ENCODE data around the gene RAB24. TPM values are rescaled to one million over a fixed set of nuclear protein-coding genes. Genes with fewer than 3 reads are reported as not detected.

RAB24 gene
- total and polyA plus RNA-seq, 2 donors from 2014 or later = 25.0 to 77.6 TPM

GRCh38 chr5:177311723-177312648, 8.5 kb upstream of the RAB24 start, which contains the start of gene MXD3:
MXD3 (minus strand) TSS chr5:177311898; CDS start chr5:177311830, 68 bp downstream.
- Histone ChIP-seq H3K4me1 (ENCODE audit: control insufficient read depth in 2 of 3, insufficient read depth in 2 of 3, low read depth in 1 of 3, low read length in 3 of 3) (peaks cover 0 to 11% (median 0%) of the 10 kb centered on the region in 3 donors), H3K9ac (ENCODE audit: low read length in 3 of 3) (no peak within 1 kb of the TSS), H3K27me3 (ENCODE audit: control insufficient read depth, insufficient read depth, low read length) (no peaks in the 10 kb centered on the region), H3K4me3 (ENCODE audit: low read length in 3 of 3) (peak within 1 kb of the TSS; percentile 44 to 61 (median 50)), H3K27ac (ENCODE audit: low read depth in 2 of 2, low read length in 2 of 2) (peak within 1 kb of the TSS in 1 of 2 donors; percentile 32), H3K36me3 (ENCODE audit: control insufficient read depth in 2 of 3, insufficient read depth in 3 of 3, low read length in 3 of 3) (peaks cover 0 to 3% (median 0%) of the 10 kb centered on the region in 3 donors), H3K9me3 (ENCODE audit: control insufficient read depth in 2 of 3, insufficient read depth in 1 of 3, low read length in 3 of 3) (no peaks in the 10 kb centered on the region)
- intact Hi-C loops (cut with DNase I) = no loop called here
- FAIRE-seq (no peak), DNase-seq (peak; percentile 97 to 99 (median 99))
- no peak for TF ChIP-seq CTCF (IDR thresholded peaks at IDR 0.05; ENCODE audit: borderline replicate concordance, extremely low read depth, insufficient read depth)

GRCh38 chr5:177311392-177311722, 7.8 kb upstream of the RAB24 start:
- Histone ChIP-seq H3K4me3 (ENCODE audit: low read length in 3 of 3) (peak overlapping the region in 1 of 3 donors; percentile 61), H3K9ac (ENCODE audit: low read length in 3 of 3) (no peak overlapping the region), H3K4me1 (ENCODE audit: control insufficient read depth in 2 of 3, insufficient read depth in 2 of 3, low read depth in 1 of 3, low read length in 3 of 3) (peaks cover 0 to 11% (median 0%) of the 10 kb centered on the region in 3 donors), H3K9me3 (ENCODE audit: control insufficient read depth in 2 of 3, insufficient read depth in 1 of 3, low read length in 3 of 3) (no peaks in the 10 kb centered on the region), H3K36me3 (ENCODE audit: control insufficient read depth in 2 of 3, insufficient read depth in 3 of 3, low read length in 3 of 3) (peaks cover 0 to 6% (median 0%) of the 10 kb centered on the region in 3 donors), H3K27me3 (ENCODE audit: control insufficient read depth, insufficient read depth, low read length) (no peaks in the 10 kb centered on the region), H3K27ac (ENCODE audit: low read depth in 2 of 2, low read length in 2 of 2) (no peak overlapping the region)
- intact Hi-C loops (cut with DNase I) = no loop called here
- DNase-seq (peak in 2 of 5 donors; percentile 33 to 82), FAIRE-seq (no peak)
- no peak for TF ChIP-seq CTCF (IDR thresholded peaks at IDR 0.05; ENCODE audit: borderline replicate concordance, extremely low read depth, insufficient read depth)

DNA sequence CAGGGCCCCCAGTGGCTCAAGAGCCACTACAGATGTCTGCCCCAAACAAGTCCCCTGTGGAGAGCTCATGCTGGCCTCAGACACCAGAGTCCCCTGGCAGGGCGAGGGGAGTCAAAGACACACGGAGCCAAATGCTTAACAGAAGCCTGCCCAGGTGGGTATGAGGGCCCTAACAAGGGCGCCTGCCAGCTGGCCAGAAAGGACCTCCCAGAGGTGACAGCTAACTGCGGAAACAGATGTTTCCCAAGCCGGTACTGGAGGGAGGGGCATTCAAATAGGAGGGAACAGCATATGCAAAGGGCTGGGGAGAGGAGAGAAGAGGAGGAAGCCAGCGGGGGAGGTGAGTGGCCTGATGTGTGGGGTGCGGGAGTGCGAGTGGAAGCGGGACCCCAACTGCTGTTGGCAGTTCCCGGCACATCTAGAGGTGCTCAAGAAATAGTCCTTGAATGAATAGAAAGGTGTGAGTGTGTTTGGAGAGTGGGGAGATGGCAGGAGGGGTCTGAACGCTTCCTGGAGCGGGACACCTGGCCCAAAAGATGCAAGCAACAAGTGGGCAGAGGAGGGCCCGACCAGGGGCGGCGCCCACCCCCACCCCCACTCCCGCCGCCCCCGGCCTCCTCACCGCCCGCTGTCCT, 7.4 kb upstream of the RAB24 start:
- peak; percentile 22 to 69 (median 51) for DNase-seq
- FAIRE-seq = no peak
- H3K27ac ChIP-seq (ENCODE audit: low read depth in 2 of 2, low read length in 2 of 2) = no peak overlapping the region
- peaks cover 0 to 11% (median 0%) of the 10 kb centered on the region in 3 donors for H3K4me1 ChIP-seq (ENCODE audit: control insufficient read depth in 2 of 3, insufficient read depth in 2 of 3, low read depth in 1 of 3, low read length in 3 of 3)
- intact Hi-C loops (cut with DNase I) = no loop called here
- H3K9me3 ChIP-seq (ENCODE audit: control insufficient read depth in 2 of 3, insufficient read depth in 1 of 3, low read length in 3 of 3) = no peaks in the 10 kb centered on the region
- H3K27me3 ChIP-seq (ENCODE audit: control insufficient read depth, insufficient read depth, low read length) = no peaks in the 10 kb centered on the region
- H3K4me3 ChIP-seq (ENCODE audit: low read length in 3 of 3) = peak overlapping the region in 1 of 3 donors; percentile 44
- no peak overlapping the region for H3K9ac ChIP-seq (ENCODE audit: low read length in 3 of 3)
- peaks cover 0 to 9% (median 4%) of the 10 kb centered on the region in 3 donors for H3K36me3 ChIP-seq (ENCODE audit: control insufficient read depth in 2 of 3, insufficient read depth in 3 of 3, low read length in 3 of 3)
- TF ChIP-seq CTCF (IDR thresholded peaks at IDR 0.05; ENCODE audit: borderline replicate concordance, extremely low read depth, insufficient read depth) = no peak

All from kidney (tissue), 14 donors.